ENCODE data around the gene SRSF3.
A peak's percentile ranks its signal among the peaks of the same experiment; 100 is the strongest.
"Not testable (repeated sequence)": the region's sequence is repeated elsewhere in the genome, so short reads cannot be mapped to it uniquely, and the experiment has no call there.

Gene SRSF3

GRCh38 chr6:36576578-36576977 is 17.6 kb upstream of the SRSF3 start:
- DNase-seq (ENCODE audit: low read depth) = no peak

- peak; percentile 93 for DNase-seq (ENCODE audit: low read depth)
These were observed 16.9 kb upstream of the SRSF3 start for GRCh38 chr6:36577301-36577700.

GRCh38 chr6:36578030-36578429 is 16.1 kb upstream of the SRSF3 start:
- DNase-seq (ENCODE audit: low read depth) = no peak

- no peak for DNase-seq (ENCODE audit: low read depth)
These were observed 15.7 kb upstream of the SRSF3 start for GRCh38 chr6:36578431-36578830.

- DNase-seq (ENCODE audit: low read depth) = no peak
These were observed 14.0 kb upstream of the SRSF3 start for GRCh38 chr6:36580184-36580526.

GRCh38 chr6:36581716-36582115 is 12.4 kb upstream of the SRSF3 start:
- DNase-seq (ENCODE audit: low read depth) = no peak

- DNase-seq (ENCODE audit: low read depth) = no peak
These were observed 7.6 kb upstream of the SRSF3 start for GRCh38 chr6:36586606-36587005.

GRCh38 chr6:36589025-36589400 is 5.1 kb upstream of the SRSF3 start:
- DNase-seq (ENCODE audit: low read depth) = not testable (repeated sequence)

GRCh38 chr6:36590237-36590636 is 3.9 kb upstream of the SRSF3 start:
- DNase-seq (ENCODE audit: low read depth) = no peak

GRCh38 chr6:36592221-36592655 is 1.9 kb upstream of the SRSF3 start:
- no peak for DNase-seq (ENCODE audit: low read depth)

- no peak for DNase-seq (ENCODE audit: low read depth)
These were observed 563 bp upstream of the SRSF3 start for GRCh38 chr6:36593569-36594028.

- no peak for DNase-seq (ENCODE audit: low read depth)
These were observed 868 bp downstream of the SRSF3 start for GRCh38 chr6:36594816-36595643.

- DNase-seq (ENCODE audit: low read depth) = no peak
These were observed 2.2 kb downstream of the SRSF3 start for GRCh38 chr6:36596356-36596755.

GRCh38 chr6:36597775-36598174 is 3.6 kb downstream of the SRSF3 start:
- no peak for DNase-seq (ENCODE audit: low read depth)

GRCh38 chr6:36598326-36598725 is 4.2 kb downstream of the SRSF3 start:
- no peak for DNase-seq (ENCODE audit: low read depth)

- DNase-seq (ENCODE audit: low read depth) = no peak
These were observed 4.7 kb downstream of the SRSF3 start for GRCh38 chr6:36598739-36599318.

GRCh38 chr6:36599791-36600209 is 5.6 kb downstream of the SRSF3 start:
- DNase-seq (ENCODE audit: low read depth) = no peak

GRCh38 chr6:36600564-36601146 is 6.5 kb downstream of the SRSF3 start:
- no peak for DNase-seq (ENCODE audit: low read depth)

- DNase-seq (ENCODE audit: low read depth) = not testable (repeated sequence)
These were observed 7.7 kb downstream of the SRSF3 start for GRCh38 chr6:36601818-36602217.

- DNase-seq (ENCODE audit: low read depth) = no peak
These were observed 9.3 kb downstream of the SRSF3 start for GRCh38 chr6:36603222-36604089.

- DNase-seq (ENCODE audit: low read depth) = no peak
These were observed 10.2 kb downstream of the SRSF3 start for GRCh38 chr6:36604090-36605060.

Measured in GM04503 (cell line).